PFSK-1 (cell line): Measurements from ENCODE around the gene DSG1.

Experiments used
- FOXP2 ChIP-seq: optimal IDR thresholded peaks from 2 replicates; pipeline ENCODE3; 2011; ENCODE audit warnings: borderline replicate concordance, control low read depth, inconsistent platforms; ENCODE audit not compliant: insufficient read depth; ENCODE audit errors: extremely low read length, extremely low read depth
- POLR2AphosphoS5 ChIP-seq: IDR thresholded peaks from 2 replicates; pipeline ENCODE4 v1.6.1; 2012; ENCODE audit warnings: low read depth, mild to moderate bottlenecking, control low read depth, low read length, moderate library complexity
- SIN3A ChIP-seq: IDR thresholded peaks from 2 replicates; pipeline ENCODE4 v1.6.1; 2012; ENCODE audit warnings: mild to moderate bottlenecking, low read length, moderate library complexity, borderline replicate concordance; ENCODE audit not compliant: insufficient read depth
- TAF1 ChIP-seq: IDR thresholded peaks from 2 replicates; pipeline ENCODE4 v1.6.1; 2012; ENCODE audit warnings: low read length, control low read depth, borderline replicate concordance; ENCODE audit not compliant: insufficient read depth
- TF ChIP-seq, protein P1 (sequence below), 2 experiments: IDR thresholded peaks; 2 replicates each; pipeline versions ENCODE4 v1.6.1 to v1.8.0; 2011 to 2012; ENCODE audit warnings: low read depth in 2 of 2, low read length in 2 of 2, control low read depth in 1 of 2, inconsistent platforms in 1 of 2, mild to moderate bottlenecking in 1 of 2, moderate library complexity in 1 of 2; ENCODE audit not compliant: insufficient read depth in 1 of 2

DNA sequence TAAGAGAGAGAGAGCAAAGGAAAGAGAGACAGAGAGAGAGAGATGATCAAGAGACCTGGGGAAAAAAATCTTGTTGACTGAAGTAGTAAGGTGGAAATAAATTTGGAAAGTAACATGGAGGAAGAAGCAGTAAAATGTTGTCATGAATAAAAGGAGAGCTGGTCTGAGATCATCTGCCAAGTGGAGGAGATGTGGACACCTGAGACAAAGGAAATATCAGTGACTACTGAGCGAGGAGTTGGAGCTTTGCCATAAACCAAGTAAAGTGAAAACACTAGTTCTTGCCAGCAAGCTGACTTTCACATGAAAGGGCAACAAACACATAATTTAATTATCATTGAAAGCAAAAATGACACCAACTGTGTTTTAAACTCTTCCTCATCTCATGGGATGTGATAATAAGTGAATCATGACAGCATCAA, 49.0 kb upstream of the DSG1 start:
- TF ChIP-seq SIN3A (0 out of 2 replicates have a peak, but pooled peaks have one; percentile 21), POLR2AphosphoS5 (no peak), TAF1 (no peak), FOXP2 (no peak)
- TF ChIP-seq, protein P1, sequence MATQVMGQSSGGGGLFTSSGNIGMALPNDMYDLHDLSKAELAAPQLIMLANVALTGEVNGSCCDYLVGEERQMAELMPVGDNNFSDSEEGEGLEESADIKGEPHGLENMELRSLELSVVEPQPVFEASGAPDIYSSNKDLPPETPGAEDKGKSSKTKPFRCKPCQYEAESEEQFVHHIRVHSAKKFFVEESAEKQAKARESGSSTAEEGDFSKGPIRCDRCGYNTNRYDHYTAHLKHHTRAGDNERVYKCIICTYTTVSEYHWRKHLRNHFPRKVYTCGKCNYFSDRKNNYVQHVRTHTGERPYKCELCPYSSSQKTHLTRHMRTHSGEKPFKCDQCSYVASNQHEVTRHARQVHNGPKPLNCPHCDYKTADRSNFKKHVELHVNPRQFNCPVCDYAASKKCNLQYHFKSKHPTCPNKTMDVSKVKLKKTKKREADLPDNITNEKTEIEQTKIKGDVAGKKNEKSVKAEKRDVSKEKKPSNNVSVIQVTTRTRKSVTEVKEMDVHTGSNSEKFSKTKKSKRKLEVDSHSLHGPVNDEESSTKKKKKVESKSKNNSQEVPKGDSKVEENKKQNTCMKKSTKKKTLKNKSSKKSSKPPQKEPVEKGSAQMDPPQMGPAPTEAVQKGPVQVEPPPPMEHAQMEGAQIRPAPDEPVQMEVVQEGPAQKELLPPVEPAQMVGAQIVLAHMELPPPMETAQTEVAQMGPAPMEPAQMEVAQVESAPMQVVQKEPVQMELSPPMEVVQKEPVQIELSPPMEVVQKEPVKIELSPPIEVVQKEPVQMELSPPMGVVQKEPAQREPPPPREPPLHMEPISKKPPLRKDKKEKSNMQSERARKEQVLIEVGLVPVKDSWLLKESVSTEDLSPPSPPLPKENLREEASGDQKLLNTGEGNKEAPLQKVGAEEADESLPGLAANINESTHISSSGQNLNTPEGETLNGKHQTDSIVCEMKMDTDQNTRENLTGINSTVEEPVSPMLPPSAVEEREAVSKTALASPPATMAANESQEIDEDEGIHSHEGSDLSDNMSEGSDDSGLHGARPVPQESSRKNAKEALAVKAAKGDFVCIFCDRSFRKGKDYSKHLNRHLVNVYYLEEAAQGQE (IDR thresholded peaks at IDR 0.05; ENCODE audit: insufficient read depth in 1 of 2, low read depth in 2 of 2, low read length in 2 of 2): no peak
